IMR-90 (cell line): ENCODE results near the gene SLC6A11. TPM values are rescaled to one million over a fixed set of nuclear protein-coding genes. Genes with fewer than 3 reads are reported as not detected.

Source experiments
- ATAC-seq: fragments of 200-7000 bp; cut with Tn5 transposase; 2 replicates; pipeline ENCODE4 v1.9.1; 2020; ENCODE audit warnings: low read depth, mild to moderate bottlenecking, moderate library complexity
- BruUV-seq: library from RNA; stranded (reverse); fragments of 400-500 nt; replicated peaks from 2 replicates; lab custom pipeline; 2021; lab: Mats Ljungman, UMichigan
- CTCF ChIA-PET: fragments of 300-600 bp; formaldehyde crosslinking; extraction: SDS; loops from one replicate; lab custom pipeline; 2021; ENCODE audit warnings: antibody characterized with exemption; lab: Yijun Ruan, JAX
- POLR2A ChIA-PET: fragments of 300-600 bp; sonication (Branson Sonifier 250); formaldehyde crosslinking; loops from one replicate; lab custom pipeline; 2022; ENCODE audit warnings: antibody characterized with exemption; ENCODE audit not compliant: unreplicated experiment; lab: Charles Lee
- DNase-seq: peaks from one replicate; pipeline ENCODE4 v3.0.0; 2013
- H2AFZ ChIP-seq: replicated peaks from 2 replicates; pipeline ENCODE3; 2013; ENCODE audit warnings: low read length, mild to moderate bottlenecking; ENCODE audit not compliant: poor library complexity
- H2AK5ac ChIP-seq: 2 replicates; pipeline ENCODE4 v1.6.1; 2013; ENCODE audit warnings: low read depth, low read length, inconsistent platforms
- H2AK9ac ChIP-seq: replicated peaks from 2 replicates; pipeline ENCODE3; 2013; ENCODE audit warnings: mild to moderate bottlenecking, low read depth, low read length, moderate library complexity; ENCODE audit not compliant: poor library complexity
- H2BK120ac ChIP-seq: 2 replicates; pipeline ENCODE4 v1.6.1; 2013; ENCODE audit warnings: low read depth, low read length, inconsistent platforms
- H2BK15ac ChIP-seq: 3 replicates; pipeline ENCODE4 v1.6.1; 2013; ENCODE audit warnings: low read depth, low read length, inconsistent platforms
- H2BK20ac ChIP-seq: 2 replicates; pipeline ENCODE4 v1.6.1; 2013; ENCODE audit warnings: low read depth, mild to moderate bottlenecking, inconsistent platforms, low read length, moderate library complexity
- H2BK5ac ChIP-seq: 2 replicates; pipeline ENCODE4 v1.6.1; 2013; ENCODE audit warnings: mild to moderate bottlenecking, low read depth, low read length, inconsistent platforms; ENCODE audit not compliant: poor library complexity, severe bottlenecking
- H3K14ac ChIP-seq: replicated peaks from 2 replicates; pipeline ENCODE4 v1.6.1; 2013; ENCODE audit warnings: low read depth, low read length, inconsistent platforms
- H3K18ac ChIP-seq: 2 replicates; pipeline ENCODE4 v1.6.1; 2013; ENCODE audit warnings: low read depth, low read length, control low read depth
- H3K23ac ChIP-seq: 2 replicates; pipeline ENCODE4 v1.6.1; 2013; ENCODE audit warnings: low read depth, low read length, inconsistent platforms
- H3K27ac ChIP-seq: 2 replicates; pipeline ENCODE4 v1.5.1; 2013; ENCODE audit warnings: mild to moderate bottlenecking, control low read depth, low read length; ENCODE audit not compliant: insufficient read depth
- H3K27me3 ChIP-seq: 2 replicates; pipeline ENCODE4 v1.6.1; 2013; ENCODE audit warnings: low read length; ENCODE audit not compliant: control insufficient read depth, insufficient read depth
- H3K36me3 ChIP-seq: 2 replicates; pipeline ENCODE4 v1.6.1; 2013; ENCODE audit warnings: low read length, mixed read lengths; ENCODE audit not compliant: control insufficient read depth, insufficient read depth
- H3K4ac ChIP-seq: 2 replicates; pipeline ENCODE4 v1.6.1; 2013; ENCODE audit warnings: low read depth, low read length, inconsistent platforms
- H3K4me1 ChIP-seq: 2 replicates; pipeline ENCODE4 v1.6.1; 2013; ENCODE audit warnings: low read length, mixed read lengths; ENCODE audit not compliant: control insufficient read depth, insufficient read depth
- H3K4me2 ChIP-seq: 2 replicates; pipeline ENCODE4 v1.6.1; 2013; ENCODE audit warnings: low read depth, mild to moderate bottlenecking, control low read depth, low read length, moderate library complexity
- H3K4me3 ChIP-seq: 2 replicates; pipeline ENCODE4 v1.5.1; 2013; ENCODE audit warnings: low read depth, mild to moderate bottlenecking, control low read depth, low read length, moderate library complexity; ENCODE audit not compliant: insufficient read depth
- H3K56ac ChIP-seq: 2 replicates; pipeline ENCODE4 v1.6.1; 2013; ENCODE audit warnings: low read length, inconsistent platforms; ENCODE audit not compliant: insufficient read depth; ENCODE audit errors: extremely low read depth
- H3K79me1 ChIP-seq, 2 experiments: 2 replicates each; pipeline ENCODE4 v1.6.1; 2013; ENCODE audit warnings: low read length in 2 of 2, inconsistent platforms in 1 of 2, low read depth in 1 of 2
- H3K9ac ChIP-seq: 2 replicates; pipeline ENCODE4 v1.6.1; 2013; ENCODE audit warnings: low read depth, low read length, control low read depth
- H3K9me1 ChIP-seq: 2 replicates; pipeline ENCODE4 v1.6.1; 2013; ENCODE audit warnings: low read length, inconsistent platforms; ENCODE audit not compliant: insufficient read depth
- H3K9me3 ChIP-seq: 2 replicates; pipeline ENCODE4 v1.6.1; 2013; ENCODE audit warnings: low read length; ENCODE audit not compliant: control insufficient read depth, insufficient read depth
- H4K20me1 ChIP-seq: 2 replicates; pipeline ENCODE4 v1.6.1; 2013; ENCODE audit warnings: low read length, inconsistent platforms; ENCODE audit not compliant: insufficient read depth
- H4K5ac ChIP-seq: 2 replicates; pipeline ENCODE4 v1.6.1; 2013; ENCODE audit warnings: mild to moderate bottlenecking, low read depth, low read length, control low read depth
- H4K8ac ChIP-seq, 2 experiments: 2 replicates each; pipeline ENCODE4 v1.6.1; 2013; ENCODE audit warnings: low read depth in 2 of 2, low read length in 2 of 2, control low read depth in 1 of 2, inconsistent platforms in 1 of 2
- H4K91ac ChIP-seq: 2 replicates; pipeline ENCODE4 v1.6.1; 2013; ENCODE audit warnings: low read depth, low read length, inconsistent platforms; ENCODE audit not compliant: insufficient read depth
- BHLHE40 ChIP-seq: fragments of 150-350 bp; IDR thresholded peaks from 2 replicates; pipeline ENCODE4 v1.6.1; 2016; ENCODE audit warnings: mild to moderate bottlenecking, low read depth, low read length
- CEBPB ChIP-seq: IDR thresholded peaks from 2 replicates; pipeline ENCODE4 v1.6.1; 2012; ENCODE audit warnings: low read depth, low read length, improper control_type of control experiment
- CHD1 ChIP-seq: IDR thresholded peaks from 2 replicates; pipeline ENCODE4 v1.6.1; 2012; ENCODE audit warnings: low read depth, low read length, improper control_type of control experiment
- ELK1 ChIP-seq: fragments of 150-350 bp; IDR thresholded peaks from 2 replicates; pipeline ENCODE4 v1.6.1; 2016; ENCODE audit warnings: low read depth, mild to moderate bottlenecking, low read length, moderate library complexity, borderline replicate concordance
- FOS ChIP-seq: fragments of 150-350 bp; IDR thresholded peaks from 2 replicates; pipeline ENCODE4 v1.6.1; 2016; ENCODE audit warnings: low read depth, low read length
- MXI1 ChIP-seq: IDR thresholded peaks from 2 replicates; pipeline ENCODE4 v1.6.1; 2012; ENCODE audit warnings: low read depth, mild to moderate bottlenecking, low read length, moderate library complexity, borderline replicate concordance
- NFE2L2 ChIP-seq: fragments of 150-350 bp; IDR thresholded peaks from 2 replicates; pipeline ENCODE4 v1.6.1; 2016; ENCODE audit warnings: low read depth, mild to moderate bottlenecking, low read length
- POLR2A ChIP-seq: IDR thresholded peaks from 2 replicates; pipeline ENCODE4 v1.6.1; 2012; ENCODE audit warnings: mild to moderate bottlenecking, low read depth, low read length
- RAD21 ChIP-seq: IDR thresholded peaks from 2 replicates; pipeline ENCODE4 v1.6.1; 2012; ENCODE audit warnings: low read length, improper control_type of control experiment
- RCOR1 ChIP-seq: IDR thresholded peaks from 2 replicates; pipeline ENCODE4 v1.6.1; 2012; ENCODE audit warnings: mild to moderate bottlenecking, low read length, improper control_type of control experiment; ENCODE audit not compliant: insufficient replicate concordance
- RFX5 ChIP-seq: IDR thresholded peaks from 2 replicates; pipeline ENCODE4 v1.8.0; 2012; ENCODE audit warnings: low read depth, mild to moderate bottlenecking, low read length, moderate library complexity
- SMC3 ChIP-seq: fragments of 150-350 bp; IDR thresholded peaks from 2 replicates; pipeline ENCODE4 v1.6.1; 2016; ENCODE audit warnings: low read depth, mild to moderate bottlenecking, antibody characterized with exemption, low read length, moderate library complexity
- USF2 ChIP-seq: fragments of 150-350 bp; IDR thresholded peaks from 2 replicates; pipeline ENCODE4 v1.6.1; 2017; ENCODE audit warnings: mild to moderate bottlenecking, antibody characterized with exemption, low read length, low read depth
- WGBS, 2 experiments: methylation state at CpG; one replicate each; pipeline versions ENCODE4 v1.1.5 to v1.1.7; 2013; ENCODE audit warnings: missing lambda C conversion rate in 2 of 2; ENCODE audit not compliant: insufficient read length in 1 of 2; ENCODE audit errors: extremely low coverage in 2 of 2; 5-methylcytosine and 5-hydroxymethylcytosine counted together
- dilution Hi-C: fragments of 300-500 bp; cut with HindIII; formaldehyde crosslinking; loops from one replicate; pipeline ENCODE4 v1.14.3; 2018; ENCODE audit warnings: low sequenced_read_pairs; ENCODE audit not compliant: unreplicated experiment
- in situ Hi-C: fragments of 300-500 bp; cut with MboI; formaldehyde crosslinking; loops from 3 replicates; pipeline ENCODE4 v1.14.3; 2019; ENCODE audit warnings: low sequenced_read_pairs, inconsistent platforms, mixed read lengths
- intact Hi-C: fragments of 100-400 bp; cut with micrococcal nuclease; formaldehyde crosslinking; loops from 2 replicates; pipeline ENCODE4 v1.10.0; 2022
- polyA plus RNA-seq, 3 experiments: library from polyadenylated mRNA; depleted of rRNA; stranded (reverse); fragments of >200 nt; gene quantifications; 2 replicates each; pipeline ENCODE4 v1.2.3, GENCODE V29; 2012; ENCODE audit warnings: low replicate concordance in 1 of 3
- total RNA-seq: library from RNA; depleted of rRNA; stranded (reverse); fragments of >200 nt; gene quantifications from 2 replicates; pipeline ENCODE4 v1.2.3, GENCODE V29; 2012
- TF ChIP-seq, protein P1 (sequence below): conservative IDR thresholded peaks from 2 replicates; pipeline ENCODE4 v1.5.1; 2012; ENCODE audit warnings: mild to moderate bottlenecking, low read depth, low read length, improper control_type of control experiment

The SLC6A11 gene
- total and polyA plus RNA-seq, 2 of the 4 experiments (the other 2 are of a cell fraction), result not detected

GRCh38 chr3:10981961-10982360 lies 165.9 kb downstream of the SLC6A11 start:
- Histone ChIP-seq H2BK20ac (no peak overlapping the region), H2BK120ac (no peak overlapping the region)

More at GRCh38 chr3:10981961-10982360, 165.9 kb downstream of the SLC6A11 start:
- ATAC-seq (no peak), DNase-seq (no peak)
- Histone ChIP-seq H3K4me1 (no peaks in the 10 kb centered on the region), H3K23ac (no peak overlapping the region), H3K27ac (no peak overlapping the region), H3K18ac (no peak overlapping the region), H4K20me1 (no peaks in the 10 kb centered on the region), H3K56ac (no peak overlapping the region), H3K4ac (no peak overlapping the region), H2AFZ (no peak overlapping the region), H4K5ac (no peak overlapping the region), H3K14ac (no peak overlapping the region), H2BK5ac (no peak overlapping the region), H3K9me3 (no peaks in the 10 kb centered on the region), H3K36me3 (no peaks in the 10 kb centered on the region), H3K79me1 (no peaks in the 10 kb centered on the region), H4K8ac (no peak overlapping the region), H3K4me3 (no peak overlapping the region), H2AK9ac (no peak overlapping the region), H2BK15ac (no peak overlapping the region), H2AK5ac (no peak overlapping the region), H3K4me2 (no peak overlapping the region), H4K91ac (no peak overlapping the region), H3K9ac (no peak overlapping the region), H3K27me3 (peaks cover 17% of the 10 kb centered on the region), H3K9me1 (no peaks in the 10 kb centered on the region)
- in situ Hi-C loops (no loop called here), dilution Hi-C loops (no loop called here), intact Hi-C loops (loop anchor here (2.0 kb wide), 1 partner anchor 221 kb away; no protein-coding TSS in a partner anchor)
- WGBS, 2 experiments, result 28% methylated on average over 2 of the region's 5 CpGs; no CpG with 5 or more reads in 1 of the 2 experiments
- ChIA-PET CTCF (interaction anchor here (1.1 to 1.5 kb wide), 3 partner anchors 19 to 47 kb away, joined by 3 to 4 read pairs (median 3); no protein-coding TSS in a partner anchor), POLR2A (no interaction called here)
- TF ChIP-seq MXI1 (no peak), RCOR1 (no peak), USF2 (no peak), RAD21 (no peak), RFX5 (no peak), BHLHE40 (no peak), NFE2L2 (no peak), CEBPB (no peak), CHD1 (no peak), ELK1 (no peak), SMC3 (no peak), POLR2A (no peak), FOS (no peak)
- TF ChIP-seq, protein P1, sequence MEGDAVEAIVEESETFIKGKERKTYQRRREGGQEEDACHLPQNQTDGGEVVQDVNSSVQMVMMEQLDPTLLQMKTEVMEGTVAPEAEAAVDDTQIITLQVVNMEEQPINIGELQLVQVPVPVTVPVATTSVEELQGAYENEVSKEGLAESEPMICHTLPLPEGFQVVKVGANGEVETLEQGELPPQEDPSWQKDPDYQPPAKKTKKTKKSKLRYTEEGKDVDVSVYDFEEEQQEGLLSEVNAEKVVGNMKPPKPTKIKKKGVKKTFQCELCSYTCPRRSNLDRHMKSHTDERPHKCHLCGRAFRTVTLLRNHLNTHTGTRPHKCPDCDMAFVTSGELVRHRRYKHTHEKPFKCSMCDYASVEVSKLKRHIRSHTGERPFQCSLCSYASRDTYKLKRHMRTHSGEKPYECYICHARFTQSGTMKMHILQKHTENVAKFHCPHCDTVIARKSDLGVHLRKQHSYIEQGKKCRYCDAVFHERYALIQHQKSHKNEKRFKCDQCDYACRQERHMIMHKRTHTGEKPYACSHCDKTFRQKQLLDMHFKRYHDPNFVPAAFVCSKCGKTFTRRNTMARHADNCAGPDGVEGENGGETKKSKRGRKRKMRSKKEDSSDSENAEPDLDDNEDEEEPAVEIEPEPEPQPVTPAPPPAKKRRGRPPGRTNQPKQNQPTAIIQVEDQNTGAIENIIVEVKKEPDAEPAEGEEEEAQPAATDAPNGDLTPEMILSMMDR, result no peak
- no TSS peak for BruUV-seq
